ENCODE results near the gene KRT36.

Gene KRT36

DNA sequence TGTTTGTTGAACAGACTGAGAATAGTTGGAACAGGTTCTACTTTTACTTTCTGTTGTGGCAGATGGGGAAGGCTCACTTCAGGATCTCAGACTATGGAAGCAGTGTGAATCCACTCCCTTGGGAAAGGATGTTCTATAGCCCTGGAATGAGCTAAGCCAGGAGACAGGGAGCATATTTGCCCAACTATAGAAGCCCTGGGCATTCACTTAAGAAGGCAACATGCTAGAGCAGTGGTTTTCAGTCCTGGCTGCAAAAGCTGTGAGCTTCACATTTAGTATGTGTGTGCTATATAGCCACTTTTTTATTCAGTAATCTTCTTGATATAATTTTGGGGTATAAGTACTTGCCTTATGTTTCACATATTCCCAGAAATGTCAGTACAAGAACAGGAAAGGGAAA is 21.4 kb downstream of the KRT36 start:
- TF ChIP-seq, protein P1, sequence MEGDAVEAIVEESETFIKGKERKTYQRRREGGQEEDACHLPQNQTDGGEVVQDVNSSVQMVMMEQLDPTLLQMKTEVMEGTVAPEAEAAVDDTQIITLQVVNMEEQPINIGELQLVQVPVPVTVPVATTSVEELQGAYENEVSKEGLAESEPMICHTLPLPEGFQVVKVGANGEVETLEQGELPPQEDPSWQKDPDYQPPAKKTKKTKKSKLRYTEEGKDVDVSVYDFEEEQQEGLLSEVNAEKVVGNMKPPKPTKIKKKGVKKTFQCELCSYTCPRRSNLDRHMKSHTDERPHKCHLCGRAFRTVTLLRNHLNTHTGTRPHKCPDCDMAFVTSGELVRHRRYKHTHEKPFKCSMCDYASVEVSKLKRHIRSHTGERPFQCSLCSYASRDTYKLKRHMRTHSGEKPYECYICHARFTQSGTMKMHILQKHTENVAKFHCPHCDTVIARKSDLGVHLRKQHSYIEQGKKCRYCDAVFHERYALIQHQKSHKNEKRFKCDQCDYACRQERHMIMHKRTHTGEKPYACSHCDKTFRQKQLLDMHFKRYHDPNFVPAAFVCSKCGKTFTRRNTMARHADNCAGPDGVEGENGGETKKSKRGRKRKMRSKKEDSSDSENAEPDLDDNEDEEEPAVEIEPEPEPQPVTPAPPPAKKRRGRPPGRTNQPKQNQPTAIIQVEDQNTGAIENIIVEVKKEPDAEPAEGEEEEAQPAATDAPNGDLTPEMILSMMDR (IDR thresholded peaks at IDR 0.05; ENCODE audit: low read depth, low read length) = no peak
- H3K4me3 ChIP-seq (ENCODE audit: low read depth, low read length) = no peak overlapping the region

DNA sequence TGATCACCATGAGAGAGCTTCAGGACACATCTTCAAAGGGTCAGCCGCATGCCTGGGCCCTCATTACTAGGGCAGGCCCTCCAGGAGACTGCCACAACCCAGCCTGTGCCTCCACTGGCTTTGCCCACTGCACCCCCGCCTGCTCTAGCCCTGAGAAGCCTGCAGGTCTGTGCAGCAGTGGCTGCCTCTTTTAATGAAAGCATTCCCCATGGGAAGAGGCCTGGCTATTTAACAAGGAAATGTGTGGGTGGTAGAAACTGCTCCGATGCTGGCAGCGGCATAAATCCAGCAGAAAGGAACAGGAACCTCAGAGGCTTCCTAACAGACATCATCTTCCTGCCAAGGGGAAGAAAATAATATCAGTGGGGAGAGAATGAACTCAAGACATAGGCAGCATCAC is 22.1 kb downstream of the KRT36 start:
- TF ChIP-seq, protein P1 (IDR thresholded peaks at IDR 0.05; ENCODE audit: low read depth, low read length) = no peak
- no peak overlapping the region for H3K4me3 ChIP-seq (ENCODE audit: low read depth, low read length)

DNA sequence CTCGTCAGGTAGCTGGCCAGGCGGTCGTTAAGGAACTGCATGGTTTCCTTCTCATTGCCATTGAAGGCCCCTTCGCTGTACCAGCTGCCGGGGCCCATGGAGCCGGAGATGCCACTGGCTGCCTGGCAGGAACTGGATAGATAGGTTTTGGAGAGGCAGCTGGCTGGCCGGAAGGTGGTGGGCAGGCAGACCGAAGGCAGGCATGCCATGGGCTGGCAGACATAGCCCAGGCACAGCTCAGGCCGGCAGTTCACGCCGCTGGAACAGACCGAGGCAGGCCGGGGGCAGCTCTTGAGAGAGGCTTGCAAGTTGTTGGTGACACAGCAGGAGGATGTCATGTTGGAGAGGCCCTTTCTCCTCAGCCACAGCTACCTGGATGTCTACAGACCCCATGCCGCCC is 22.7 kb downstream of the KRT36 start, which contains the start of gene KRT32:
TSS of gene KRT32 (minus strand) at position 399 of the 400 bp plus-strand sequence. CDS start at position 338, 61 bp downstream.
- TF ChIP-seq, protein P1 (IDR thresholded peaks at IDR 0.05; ENCODE audit: low read depth, low read length) = no peak
- no peak within 1 kb of the TSS for H3K4me3 ChIP-seq (ENCODE audit: low read depth, low read length)

DNA sequence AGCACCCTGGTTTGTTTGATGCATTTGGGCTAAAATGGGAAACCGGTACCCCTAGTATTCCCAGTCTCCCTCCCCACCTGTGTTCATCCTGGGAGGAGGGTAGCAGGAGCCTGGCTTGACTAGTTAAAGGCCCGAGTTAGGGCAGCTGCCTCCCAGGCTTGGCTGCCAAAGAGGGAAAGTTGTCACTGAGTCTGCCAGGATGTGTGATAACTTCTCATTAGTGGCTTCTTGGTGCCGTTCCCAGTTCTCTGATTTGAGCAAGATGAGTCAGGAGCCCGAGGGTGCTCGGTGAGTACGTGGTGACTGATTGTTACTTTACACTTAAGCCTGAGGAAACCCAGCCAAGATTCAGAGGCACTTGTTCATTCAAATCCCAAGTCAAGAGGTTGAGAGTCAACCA is 25.0 kb downstream of the KRT36 start:
- H3K4me3 ChIP-seq (ENCODE audit: low read depth, low read length) = no peak overlapping the region
- TF ChIP-seq, protein P1 (IDR thresholded peaks at IDR 0.05; ENCODE audit: low read depth, low read length) = no peak

DNA sequence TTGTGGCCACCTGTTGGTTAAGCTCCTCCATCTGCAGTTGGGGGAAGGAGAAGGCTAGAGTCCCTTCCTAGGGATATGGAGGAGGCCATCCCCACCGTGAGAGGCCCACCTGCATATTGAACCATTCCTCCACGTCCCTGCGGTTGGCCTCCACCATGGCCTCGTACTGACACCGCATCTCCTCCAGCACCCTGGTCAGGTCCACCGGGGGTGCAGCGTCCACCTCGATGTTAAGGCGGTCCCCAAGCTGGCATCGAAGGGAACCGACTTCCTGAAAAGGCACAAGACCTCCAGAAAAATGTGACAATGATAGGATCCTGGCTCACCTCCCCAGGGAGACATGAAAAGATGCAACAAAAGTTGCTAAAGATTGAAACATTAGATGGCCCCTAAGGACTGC is 25.5 kb downstream of the KRT36 start:
- TF ChIP-seq, protein P1 (IDR thresholded peaks at IDR 0.05; ENCODE audit: low read depth, low read length) = no peak
- no peak overlapping the region for H3K4me3 ChIP-seq (ENCODE audit: low read depth, low read length)

DNA sequence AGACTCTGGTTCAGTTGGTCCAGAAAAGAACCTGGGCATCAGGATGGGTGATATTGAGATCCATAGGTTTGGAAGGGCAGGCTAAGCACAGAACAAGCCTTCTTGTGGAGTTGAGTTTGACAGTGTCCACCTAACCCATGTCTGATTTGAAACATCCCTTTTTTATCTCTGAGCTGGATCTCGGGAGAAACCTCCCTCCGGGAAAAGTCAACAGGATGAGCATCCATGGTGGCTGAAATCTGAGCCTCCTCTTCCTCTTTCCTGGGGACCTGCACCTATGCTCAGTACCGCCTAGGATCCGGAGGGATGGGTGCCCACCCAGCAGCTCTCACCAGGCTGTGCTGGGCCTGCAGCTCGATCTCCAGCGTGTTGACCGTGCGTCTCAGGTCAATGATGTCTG is 26.0 kb downstream of the KRT36 start:
- TF ChIP-seq, protein P1 (IDR thresholded peaks at IDR 0.05; ENCODE audit: low read depth, low read length) = no peak
- no peak overlapping the region for H3K4me3 ChIP-seq (ENCODE audit: low read depth, low read length)

DNA sequence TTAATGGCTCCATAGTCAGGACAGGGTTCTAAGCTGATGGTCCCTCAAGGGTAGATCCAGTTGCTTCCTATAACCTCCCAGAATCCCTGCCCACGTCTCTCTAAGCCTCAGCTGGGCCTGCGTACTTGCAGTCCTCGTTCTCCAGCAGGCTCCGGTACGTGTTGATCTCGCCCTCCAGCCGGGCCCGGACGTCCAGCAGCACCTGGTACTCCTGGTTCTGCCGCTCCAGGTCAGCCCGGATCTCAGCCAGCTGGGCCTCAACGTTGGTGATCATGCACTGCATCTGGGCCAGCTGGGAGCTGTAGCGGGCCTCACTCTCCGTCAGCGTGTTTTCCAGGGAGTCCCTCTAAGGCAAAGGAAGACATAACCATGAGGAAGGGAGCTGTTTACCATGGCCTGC is 27.0 kb downstream of the KRT36 start:
- TF ChIP-seq, protein P1 (IDR thresholded peaks at IDR 0.05; ENCODE audit: low read depth, low read length) = no peak
- no peak overlapping the region for H3K4me3 ChIP-seq (ENCODE audit: low read depth, low read length)
